Lung (tissue), 12 donors: ENCODE results near the gene NLRC3. TPM values are rescaled to one million over a fixed set of nuclear protein-coding genes. Genes with fewer than 3 reads are reported as not detected.

Experiments
- ATAC-seq: fragments of 200-7000 bp; cut with Tn5 transposase; one replicate; pipeline ENCODE4 v1.9.1; 2020; ENCODE audit warnings: moderate number of reproducible peaks; ENCODE audit not compliant: insufficient read depth, low FRiP score
- DNase-seq, 3 donors: peaks; one replicate each; pipeline ENCODE4 v3.0.0-alpha.2; 2013 to 2017
- H3K27ac ChIP-seq, 2 donors: one replicate each; pipeline ENCODE4 v1.5.1; 2013; ENCODE audit warnings: mild to moderate bottlenecking in 2 of 2, moderate library complexity in 2 of 2, control low read depth in 1 of 2, inconsistent platforms in 1 of 2, low read depth in 1 of 2, low read length in 1 of 2
- H3K27me3 ChIP-seq, 3 donors: one replicate each; pipeline ENCODE4 v1.5.1; 2013; ENCODE audit warnings: low read length in 2 of 3; ENCODE audit not compliant: control insufficient read depth in 3 of 3, insufficient read depth in 3 of 3
- H3K36me3 ChIP-seq, 4 donors: one replicate each; pipeline ENCODE4 v1.5.1; 2013; ENCODE audit warnings: low read length in 4 of 4, mild to moderate bottlenecking in 1 of 4, moderate library complexity in 1 of 4; ENCODE audit not compliant: control insufficient read depth in 4 of 4, insufficient read depth in 4 of 4
- H3K4me1 ChIP-seq, 5 donors: one replicate each; pipeline ENCODE4 v1.5.1; 2013; ENCODE audit warnings: low read length in 5 of 5, mild to moderate bottlenecking in 2 of 5, moderate library complexity in 1 of 5; ENCODE audit not compliant: control insufficient read depth in 5 of 5, insufficient read depth in 5 of 5
- H3K4me3 ChIP-seq: one replicate; pipeline ENCODE4 v1.5.1; 2013; ENCODE audit warnings: mild to moderate bottlenecking, control low read depth, moderate library complexity
- H3K9ac ChIP-seq, 2 donors: one replicate each; pipeline ENCODE4 v1.5.1; 2013; ENCODE audit warnings: low read length in 2 of 2, control low read depth in 1 of 2; ENCODE audit not compliant: insufficient read depth in 1 of 2
- H3K9me3 ChIP-seq, 4 donors: one replicate each; pipeline ENCODE4 v1.5.1; 2013; ENCODE audit warnings: low read length in 3 of 4, mild to moderate bottlenecking in 1 of 4, moderate library complexity in 1 of 4; ENCODE audit not compliant: control insufficient read depth in 4 of 4, insufficient read depth in 3 of 4
- WGBS, 2 donors: extraction: QIAGEN DNeasy Blood & Tissue Kit; methylation state at CpG; one replicate each; pipeline ENCODE4 v1.1.7; 2013; 5-methylcytosine and 5-hydroxymethylcytosine counted together
- polyA plus RNA-seq, 2 donors: library from polyadenylated mRNA; stranded (reverse); fragments of 200-250 nt; gene quantifications; one replicate each; pipeline ENCODE4 v1.2.1, GENCODE V29; 2013
- total RNA-seq, 2 donors: library from RNA; depleted of rRNA in 1 of 2; stranded (reverse); fragments of >200 nt in 1 of 2; gene quantifications; one replicate each; pipeline ENCODE4 v1.2.1, GENCODE V29; 2014 to 2021
- TF ChIP-seq, protein P1 (sequence below): IDR thresholded peaks from 2 replicates; pipeline ENCODE4 v1.5.1; 2012; ENCODE audit warnings: mild to moderate bottlenecking; ENCODE audit errors: control extremely low read depth, extremely low read depth
- donor health status: control.
- donor health status: control.
- donor health status: Bipolar disorder and iron deficiency.
- donor health status: healthy.
- donor health status: DM: yes; HTN: yes; CAD: no.

Gene NLRC3
- total and polyA plus RNA-seq, 4 donors: 1.1 to 4.4 (median 2.5) TPM

DNA sequence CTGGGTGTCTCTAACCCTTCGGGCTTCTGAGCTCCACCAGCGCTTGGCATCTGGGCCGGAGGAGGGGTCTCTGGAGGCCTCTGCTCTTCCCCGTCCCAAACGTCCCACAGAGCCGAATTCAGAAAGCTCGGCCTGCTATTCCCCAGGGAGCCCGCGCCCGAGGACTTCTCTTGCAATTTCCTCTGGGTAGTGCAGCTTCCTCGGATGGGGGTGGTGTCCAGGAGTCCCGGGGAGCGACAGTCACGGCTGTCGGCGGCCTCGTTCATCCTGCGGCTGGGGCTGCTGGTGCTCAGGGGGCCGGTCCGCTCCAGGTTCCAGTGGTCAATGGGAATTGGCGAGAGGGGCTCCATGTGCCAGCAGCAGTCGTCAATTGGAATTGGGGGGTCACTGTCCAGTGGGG lies 11.8 kb upstream of the NLRC3 start:
- Histone ChIP-seq H3K4me3 (no peak overlapping the region), H3K9ac (no peak overlapping the region), H3K27me3 (no peaks in the 10 kb centered on the region), H3K27ac (no peak overlapping the region), H3K36me3 (peaks cover 0 to 16% (median 13%) of the 10 kb centered on the region in 4 donors), H3K9me3 (no peaks in the 10 kb centered on the region), H3K4me1 (peaks cover 0 to 6% (median 0%) of the 10 kb centered on the region in 5 donors)
- ATAC-seq (no peak), DNase-seq (no peak)
- WGBS, 2 donors: 57 to 80% methylated on average over 22 of the region's 22 CpGs
- TF ChIP-seq, protein P1, sequence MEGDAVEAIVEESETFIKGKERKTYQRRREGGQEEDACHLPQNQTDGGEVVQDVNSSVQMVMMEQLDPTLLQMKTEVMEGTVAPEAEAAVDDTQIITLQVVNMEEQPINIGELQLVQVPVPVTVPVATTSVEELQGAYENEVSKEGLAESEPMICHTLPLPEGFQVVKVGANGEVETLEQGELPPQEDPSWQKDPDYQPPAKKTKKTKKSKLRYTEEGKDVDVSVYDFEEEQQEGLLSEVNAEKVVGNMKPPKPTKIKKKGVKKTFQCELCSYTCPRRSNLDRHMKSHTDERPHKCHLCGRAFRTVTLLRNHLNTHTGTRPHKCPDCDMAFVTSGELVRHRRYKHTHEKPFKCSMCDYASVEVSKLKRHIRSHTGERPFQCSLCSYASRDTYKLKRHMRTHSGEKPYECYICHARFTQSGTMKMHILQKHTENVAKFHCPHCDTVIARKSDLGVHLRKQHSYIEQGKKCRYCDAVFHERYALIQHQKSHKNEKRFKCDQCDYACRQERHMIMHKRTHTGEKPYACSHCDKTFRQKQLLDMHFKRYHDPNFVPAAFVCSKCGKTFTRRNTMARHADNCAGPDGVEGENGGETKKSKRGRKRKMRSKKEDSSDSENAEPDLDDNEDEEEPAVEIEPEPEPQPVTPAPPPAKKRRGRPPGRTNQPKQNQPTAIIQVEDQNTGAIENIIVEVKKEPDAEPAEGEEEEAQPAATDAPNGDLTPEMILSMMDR: no peak

DNA sequence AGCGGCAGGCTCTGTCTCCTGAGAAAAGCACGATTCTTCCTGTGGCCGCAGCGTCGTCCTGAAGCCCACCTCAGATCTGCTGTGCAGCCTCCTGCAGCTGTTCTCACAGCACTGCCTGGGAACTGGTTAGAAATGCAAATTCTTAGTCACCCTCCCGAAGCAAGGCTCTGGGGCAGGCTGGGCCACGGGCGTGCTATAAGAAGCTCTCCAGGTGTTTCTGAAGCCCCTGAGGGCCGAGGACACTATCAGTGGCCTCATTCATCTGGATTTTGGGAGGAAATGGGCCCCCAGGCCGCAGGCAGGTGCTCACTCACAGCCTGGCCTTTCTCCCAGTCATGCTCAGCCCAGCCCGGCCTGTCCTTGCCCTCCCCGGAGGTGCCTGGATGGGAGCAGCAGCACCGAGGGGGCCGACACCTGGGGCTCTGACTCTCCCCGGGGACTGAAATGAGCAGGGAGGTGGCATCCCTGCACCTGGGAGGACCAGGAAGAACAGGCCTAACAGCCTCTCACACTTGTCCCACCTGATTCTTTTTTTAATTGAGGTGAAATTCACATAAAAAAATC lies 10.4 kb upstream of the NLRC3 start:
- no peak for ATAC-seq
- H3K36me3 ChIP-seq: peaks cover 0 to 22% (median 13%) of the 10 kb centered on the region in 4 donors
- TF ChIP-seq, protein P1: no peak
- no peak overlapping the region for H3K9ac ChIP-seq
- no peak overlapping the region for H3K4me3 ChIP-seq
- no peak for DNase-seq
- no peaks in the 10 kb centered on the region for H3K9me3 ChIP-seq
- no peak overlapping the region for H3K27ac ChIP-seq
- no peaks in the 10 kb centered on the region for H3K27me3 ChIP-seq
- WGBS, 2 donors: 91 to 93% methylated on average over 15 of the region's 15 CpGs
- H3K4me1 ChIP-seq: peaks cover 0 to 6% (median 0%) of the 10 kb centered on the region in 5 donors

DNA sequence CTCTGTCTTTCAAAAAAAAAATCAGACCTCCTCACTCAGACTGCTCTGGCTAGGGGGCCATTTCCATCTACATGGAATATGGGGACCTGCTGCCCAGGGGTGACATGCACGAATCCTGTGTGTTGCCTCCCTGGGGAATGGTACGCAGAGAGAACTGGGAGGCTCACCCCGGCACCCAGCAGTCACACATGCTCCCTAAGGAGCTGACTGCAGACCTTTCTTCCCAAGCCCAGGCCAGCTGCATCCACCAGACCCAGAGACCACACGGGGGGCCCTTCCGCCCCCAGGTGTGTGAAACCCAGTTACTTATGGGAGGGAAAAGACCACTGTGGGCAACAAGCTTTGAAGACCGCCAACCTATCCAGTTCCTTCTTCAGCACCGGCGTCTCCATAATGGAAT lies 7.2 kb upstream of the NLRC3 start:
- Histone ChIP-seq H3K9ac (no peak overlapping the region), H3K4me3 (no peak overlapping the region), H3K36me3 (peaks cover 0 to 13% (median 8%) of the 10 kb centered on the region in 4 donors), H3K4me1 (peaks cover 0 to 7% (median 0%) of the 10 kb centered on the region in 5 donors), H3K27me3 (no peaks in the 10 kb centered on the region), H3K27ac (no peak overlapping the region), H3K9me3 (no peaks in the 10 kb centered on the region)
- ATAC-seq: no peak
- WGBS, 2 donors: 97 to 98% methylated on average over 8 of the region's 8 CpGs
- no peak for DNase-seq
- TF ChIP-seq, protein P1: no peak
